HepG2 (cell line): ENCODE data around the gene YIPF2. TPM values are rescaled to one million over a fixed set of nuclear protein-coding genes. Genes with fewer than 3 reads are reported as not detected.

Source experiments
- ATAC-seq: fragments of 200-7000 bp; cut with Tn5 transposase; 3 replicates; pipeline ENCODE4 v1.9.1; 2020; ENCODE audit warnings: mild to moderate bottlenecking, moderate library complexity
- BruUV-seq: library from RNA; stranded (reverse); fragments of 400-500 nt; replicated peaks from 2 replicates; lab custom pipeline; 2021; lab: Mats Ljungman, UMichigan
- CTCF ChIA-PET: fragments of 300-600 bp; formaldehyde crosslinking; extraction: SDS; loops from one replicate; lab custom pipeline; 2021; ENCODE audit warnings: low total read pairs, inconsistent platforms, low intra/inter-chr PET ratio; lab: Yijun Ruan, JAX
- POLR2A ChIA-PET: fragments of 350-600 bp; sonication (Branson Sonifier 250); formaldehyde crosslinking; loops from one replicate; lab custom pipeline; 2020; ENCODE audit warnings: antibody characterized with exemption, inconsistent platforms; lab: Yijun Ruan, JAX
- DNase-seq: peaks from one replicate; pipeline ENCODE4 v3.0.0-alpha.2; 2015; ENCODE audit warnings: low spot score
- FAIRE-seq: peaks from 3 replicates; lab custom pipeline; 2011; peaks lifted over from hg19 to GRCh38; lab: Jason Lieb, UNC
- H2AFZ ChIP-seq: one replicate; pipeline ENCODE4 v1.6.1; 2011; ENCODE audit warnings: low read length, inconsistent platforms
- H3K27ac ChIP-seq: fragments of 300-600 bp; 3 replicates; pipeline ENCODE4 v1.8.0; 2011; ENCODE audit warnings: mixed run types, mild to moderate bottlenecking, mixed read lengths, low read length, inconsistent platforms; ENCODE audit not compliant: insufficient read depth; ENCODE audit errors: extremely low read length
- H3K27me3 ChIP-seq, 2 experiments: fragments of 200-600 bp in 1 of 2; 2 replicates in 1 of 2; 3 replicates in 1 of 2; pipeline versions ENCODE4 v1.6.0 to v1.8.0; 2011; ENCODE audit warnings: low read length in 2 of 2, mild to moderate bottlenecking in 2 of 2, moderate library complexity in 2 of 2, inconsistent platforms in 1 of 2; ENCODE audit not compliant: insufficient read depth in 2 of 2, control insufficient read depth in 1 of 2
- H3K36me3 ChIP-seq, 2 experiments: fragments of 200-600 bp in 1 of 2; replicated peaks in 1 of 2; 2 replicates in 1 of 2; 3 replicates in 1 of 2; pipeline versions ENCODE4 v1.5.1 to v1.8.0; 2011; ENCODE audit warnings: low read length in 2 of 2, inconsistent platforms in 1 of 2; ENCODE audit not compliant: insufficient read depth in 2 of 2, control insufficient read depth in 1 of 2
- H3K4me1 ChIP-seq: 2 replicates; pipeline ENCODE4 v1.5.1; 2012; ENCODE audit warnings: low read length, inconsistent platforms; ENCODE audit not compliant: insufficient read depth
- H3K4me2 ChIP-seq: 2 replicates; pipeline ENCODE4 v1.6.0; 2011; ENCODE audit warnings: low read depth, low read length, inconsistent platforms
- H3K4me3 ChIP-seq, 3 experiments: fragments of 200-600 bp in 1 of 3; sonication (generic), shearing (Covaris generic) in 1 of 3; replicated peaks in 1 of 3; 2 replicates each; pipeline ENCODE4 v1.5.1; 2011 to 2016; ENCODE audit warnings: low read length in 3 of 3, inconsistent platforms in 2 of 3, low read depth in 2 of 3, mild to moderate bottlenecking in 2 of 3, control low read depth in 1 of 3, mixed read lengths in 1 of 3; ENCODE audit not compliant: insufficient read depth in 1 of 3
- H3K79me2 ChIP-seq: one replicate; pipeline ENCODE4 v1.6.1; 2011; ENCODE audit warnings: low read length, inconsistent platforms; ENCODE audit not compliant: insufficient read depth
- H3K9ac ChIP-seq: 2 replicates; pipeline ENCODE4 v1.6.0; 2011; ENCODE audit warnings: mild to moderate bottlenecking, low read depth, low read length, inconsistent platforms; ENCODE audit not compliant: insufficient read depth
- H3K9me3 ChIP-seq: 2 replicates; pipeline ENCODE4 v1.5.1; 2012; ENCODE audit warnings: mild to moderate bottlenecking, low read length
- H4K20me1 ChIP-seq: 2 replicates; pipeline ENCODE4 v1.6.0; 2011; ENCODE audit warnings: inconsistent platforms, mild to moderate bottlenecking, low read length, moderate library complexity; ENCODE audit not compliant: insufficient read depth
- GFI1 ChIP-seq: sonication (generic); formaldehyde crosslinking; IDR thresholded peaks from 2 replicates; pipeline ENCODE4 v1.5.0; 2020; ENCODE audit warnings: missing genetic modification reagents, mild to moderate bottlenecking, borderline replicate concordance
- GTF3A ChIP-seq: sonication (generic); formaldehyde crosslinking; conservative IDR thresholded peaks from 2 replicates; pipeline ENCODE4 v1.4.0; 2020; ENCODE audit warnings: mild to moderate bottlenecking, missing genetic modification reagents
- LCORL ChIP-seq, 2 experiments: fragments of 450-650 bp in 1 of 2; sonication (generic) in 1 of 2; formaldehyde crosslinking in 1 of 2; IDR thresholded peaks; 2 replicates each; pipeline versions ENCODE4 v1.5.0 to v1.6.1; 2017 to 2020; ENCODE audit warnings: antibody characterized with exemption in 1 of 2, missing genetic modification reagents in 1 of 2
- LRRFIP1 ChIP-seq: sonication (generic); formaldehyde crosslinking; conservative IDR thresholded peaks from 2 replicates; pipeline ENCODE4 v1.4.0; 2020; ENCODE audit warnings: missing genetic modification reagents
- NFRKB ChIP-seq: fragments of 450-650 bp; IDR thresholded peaks from 2 replicates; pipeline ENCODE4 v1.6.1; 2017
- PAWR ChIP-seq: sonication (generic); formaldehyde crosslinking; IDR thresholded peaks from 2 replicates; pipeline ENCODE4 v1.4.0; 2020; ENCODE audit warnings: missing genetic modification reagents, mild to moderate bottlenecking, borderline replicate concordance
- PHF8 ChIP-seq: sonication (generic); formaldehyde crosslinking; IDR thresholded peaks from 2 replicates; pipeline ENCODE4 v1.5.0; 2020; ENCODE audit warnings: missing genetic modification reagents
- RARG ChIP-seq: sonication (generic); formaldehyde crosslinking; IDR thresholded peaks from 2 replicates; pipeline ENCODE4 v1.4.0; 2020; ENCODE audit warnings: low read depth, mild to moderate bottlenecking, missing genetic modification reagents
- TEAD2 ChIP-seq: sonication (generic); formaldehyde crosslinking; IDR thresholded peaks from 2 replicates; pipeline ENCODE4 v1.9.0; 2021; ENCODE audit warnings: missing genetic modification reagents
- ZBTB49 ChIP-seq: sonication (generic); formaldehyde crosslinking; IDR thresholded peaks from 2 replicates; pipeline ENCODE4 v1.4.0; 2020; ENCODE audit warnings: missing genetic modification reagents, borderline replicate concordance
- ZNF460 ChIP-seq: sonication (generic); formaldehyde crosslinking; IDR thresholded peaks from 2 replicates; pipeline ENCODE4 v1.5.1; 2020; ENCODE audit warnings: missing genetic modification reagents, mild to moderate bottlenecking, borderline replicate concordance
- WGBS: methylation state at CpG from one replicate; pipeline ENCODE4 v1.1.6; 2017; ENCODE audit warnings: low lambda C conversion rate; 5-methylcytosine and 5-hydroxymethylcytosine counted together
- in situ Hi-C: cut with HindIII; loops from 2 replicates; pipeline ENCODE4 v1.10.0; 2017; ENCODE audit warnings: low pct_unique_long_range_greater_than_20kb; ENCODE audit not compliant: extremely low pct_ligation_motif_present
- intact Hi-C: fragments of 100-400 bp; cut with micrococcal nuclease; formaldehyde crosslinking; loops from one replicate; pipeline ENCODE4 v1.10.0; 2022; ENCODE audit not compliant: unreplicated experiment
- polyA plus RNA-seq, 8 experiments: library from polyadenylated mRNA; depleted of rRNA in 3 of 8; stranded (reverse) in 7 of 8; unstranded in 1 of 8; fragments of >200 nt; fragmentation: Illumina TruSeq in 4 of 8; extraction: Trizol in 4 of 8; gene quantifications; 2 replicates each; pipeline versions ENCODE4 v1.2.1 to v1.2.3, GENCODE V29; 2011 to 2016; ENCODE audit warnings: low read depth in 4 of 8, missing spikeins in 1 of 8, mixed read lengths in 1 of 8; ENCODE audit not compliant: insufficient read depth in 1 of 8
- total RNA-seq, 5 experiments: library from RNA; depleted of rRNA; stranded (reverse); fragments of >200 nt; fragmentation: Illumina TruSeq; extraction: Trizol; gene quantifications; 2 replicates each; pipeline ENCODE4 v1.2.3, GENCODE V29; 2016; ENCODE audit warnings: low read depth in 1 of 5

Gene YIPF2
- total and polyA plus RNA-seq, 2 of the 13 experiments (the other 11 are each of a cell fraction or from before 2014, with no cell fraction given), result 37.3 to 53.2 TPM

GRCh38 chr19:10874024-10874423 is 54.4 kb downstream of the YIPF2 start:
- Histone ChIP-seq H3K79me2 (peaks cover 56% of the 10 kb centered on the region), H3K9me3 (no peaks in the 10 kb centered on the region), H4K20me1 (no peaks in the 10 kb centered on the region), H3K9ac (no peak overlapping the region), H3K27ac (no peak overlapping the region), H2AFZ (no peak overlapping the region), H3K36me3 (peaks cover 0 to 2% of the 10 kb centered on the region in 2 experiments; a peak in 1 of 5 replicates), H3K4me3 (no peak overlapping the region), H3K4me1 (peaks cover 71% of the 10 kb centered on the region), H3K4me2 (peak overlapping the region; percentile 27; the same call in 1 of the 2 replicates), H3K27me3 (no peaks in the 10 kb centered on the region)
- ATAC-seq (no peak), DNase-seq (no peak), FAIRE-seq (no peak)
- BruUV-seq, result no TSS peak
- intact Hi-C loops, result loop anchor here (10.0 kb wide), 1 partner anchor 51 kb away; the partner anchor contains the start of genes TIMM29 and YIPF2
- POLR2A ChIA-PET, result interaction anchor here (0.6 kb wide), 1 partner anchor 330 kb away, joined by 3 read pairs; no protein-coding TSS in a partner anchor
- in situ Hi-C loops, result no loop called here
- TF ChIP-seq ZNF460 (CRISPR knock-in tag) (peak; percentile 34; the same call in 1 of the 2 replicates), TEAD2 (no peak)
- 76% methylated on average over 1 of the region's 1 CpG for WGBS
- CTCF ChIA-PET, result no interaction called here

DNA sequence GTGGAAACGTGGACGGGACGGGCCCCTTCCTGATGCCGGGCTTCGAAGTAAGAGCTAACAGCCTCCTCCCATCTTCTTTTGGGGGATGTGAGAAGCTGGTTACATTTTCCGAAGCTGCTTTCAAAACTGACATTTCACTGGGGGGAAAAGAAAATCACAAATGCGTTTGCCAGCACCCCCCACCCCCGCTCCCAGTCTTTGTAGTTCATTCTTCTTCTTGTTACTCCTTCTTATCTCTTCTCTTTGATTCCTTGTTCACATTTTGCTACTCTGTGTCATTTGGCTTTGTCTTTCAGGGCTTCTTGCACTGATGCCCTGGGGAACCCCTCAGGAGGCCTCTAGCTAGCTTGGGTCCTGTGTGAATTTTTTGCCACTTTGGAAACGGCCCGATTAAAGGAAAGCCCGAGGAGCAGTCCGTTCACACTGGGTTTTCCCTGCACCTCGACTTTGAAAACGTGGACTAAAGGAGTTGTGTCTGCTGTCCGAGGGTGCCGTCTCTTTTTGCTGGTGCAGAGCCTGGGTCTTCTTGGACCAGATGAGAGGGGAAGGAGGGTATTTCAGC is 55.8 kb downstream of the YIPF2 start:
- Histone ChIP-seq H3K36me3 (peaks cover 0 to 2% of the 10 kb centered on the region in 2 experiments; a peak in 1 of 5 replicates), H3K4me3 (peak overlapping the region; percentile 85 to 96 (median 87)), H4K20me1 (no peaks in the 10 kb centered on the region), H3K79me2 (peaks cover 45% of the 10 kb centered on the region), H3K4me2 (peak overlapping the region; percentile 87), H3K4me1 (peaks cover 62% of the 10 kb centered on the region), H3K27ac (peak overlapping the region; percentile 60), H3K9ac (peak overlapping the region; percentile 82), H3K27me3 (no peaks in the 10 kb centered on the region), H3K9me3 (no peaks in the 10 kb centered on the region), H2AFZ (no peak overlapping the region)
- in situ Hi-C loops (no loop called here), intact Hi-C loops (loop anchor here (10.0 kb wide), 1 partner anchor 52 kb away; the partner anchor contains the start of genes TIMM29 and YIPF2)
- TSS peak; percentile 67 for BruUV-seq
- POLR2A ChIA-PET, result interaction anchor here (0.7 to 2.4 kb wide), 3 partner anchors 9 to 37 kb away, joined by 5 to 7 read pairs (median 5); partner anchors contain the start of gene TMED1
- FAIRE-seq (no peak), DNase-seq (no peak), ATAC-seq (no peak)
- 5% methylated on average over 15 of the region's 16 CpGs for WGBS
- CTCF ChIA-PET, result no interaction called here
- TF ChIP-seq LCORL (IDR thresholded peaks at IDR 0.05) (no peak), LCORL (CRISPR knock-in tag; IDR thresholded peaks at IDR 0.05) (no peak), PAWR (no peak), PHF8 (CRISPR knock-in tag) (peak; percentile 22; the same call in 1 of the 2 replicates), LRRFIP1 (CRISPR knock-in tag) (no peak), GFI1 (CRISPR knock-in tag) (no peak), RARG (CRISPR knock-in tag) (no peak), GTF3A (no peak), NFRKB (no peak), ZBTB49 (CRISPR knock-in tag) (no peak)
